Ovary (tissue), 9 donors: Measurements from ENCODE around the gene ARPC1A. TPM values are rescaled to one million over a fixed set of nuclear protein-coding genes. Genes with fewer than 3 reads are reported as not detected.
"Not testable (repeated sequence)": the region's sequence is repeated elsewhere in the genome, so short reads cannot be mapped to it uniquely, and the experiment has no call there.

Experiments used
- DNase-seq, 5 donors: peaks; one replicate each; pipeline ENCODE4 v3.0.0-alpha.2; 2019 to 2020
- H3K27ac ChIP-seq, 2 donors: fragments of 200-600 bp; one replicate each; pipeline versions ENCODE4 v1.5.1 to v1.8.0; 2019 to 2022
- H3K27me3 ChIP-seq: fragments of 200-600 bp; one replicate; pipeline ENCODE4 v1.8.0; 2022
- H3K36me3 ChIP-seq: fragments of 200-600 bp; sonication (generic); one replicate; pipeline ENCODE4 v1.5.1; 2019
- H3K4me1 ChIP-seq: one replicate; pipeline ENCODE4 v1.8.1; 2013; ENCODE audit warnings: mild to moderate bottlenecking, moderate library complexity; ENCODE audit not compliant: insufficient read depth
- H3K4me3 ChIP-seq: fragments of 200-600 bp; sonication (generic); one replicate; pipeline ENCODE4 v1.5.1; 2017
- H3K9me3 ChIP-seq, 2 donors: fragments of 200-600 bp in 1 of 2; sonication (generic) in 1 of 2; one replicate each; pipeline versions ENCODE4 v1.5.1 to v1.8.1; 2013 to 2019; ENCODE audit warnings: mild to moderate bottlenecking in 1 of 2, moderate library complexity in 1 of 2
- EP300 ChIP-seq: sonication (generic); formaldehyde crosslinking; IDR thresholded peaks from one replicate; pipeline ENCODE4 v1.6.1; 2017; ENCODE audit warnings: antibody characterized with exemption
- POLR2A ChIP-seq: fragments of 450-650 bp; IDR thresholded peaks from one replicate; pipeline ENCODE4 v1.6.1; 2017; ENCODE audit warnings: antibody characterized with exemption, mild to moderate bottlenecking, moderate library complexity
- WGBS, 3 donors: extraction: QIAGEN DNeasy Blood & Tissue Kit in 1 of 3; methylation state at CpG; one replicate each; pipeline versions ENCODE4 v1.1.5 to v1.1.7; 2013 to 2017; 5-methylcytosine and 5-hydroxymethylcytosine counted together
- intact Hi-C, 4 donors: fragments of 100-400 bp; cut with DNase I; formaldehyde crosslinking; loops; one replicate each; pipeline versions ENCODE4 v1.11.0 to v1.15.1; 2022 to 2023
- polyA plus RNA-seq, 2 donors: library from polyadenylated mRNA; stranded (reverse); fragments of 200-250 nt in 1 of 2; fragments of 350-450 nt in 1 of 2; fragmentation: Illumina TruSeq in 1 of 2; extraction: RNeasy Lipid Tissue Mini Kit (QIAGEN cat#74804) in 1 of 2; gene quantifications; one replicate each; pipeline ENCODE4 v1.2.3, GENCODE V29; 2013 to 2014
- total RNA-seq, 7 donors: library from RNA; depleted of rRNA in 2 of 7; stranded (reverse); fragments of >200 nt in 2 of 7; fragmentation: NEBNext Ultra II Directional in 3 of 7; extraction: Animal tissue kit (Norgen Biotek cat#: 25700) in 3 of 7; gene quantifications; one replicate each; pipeline versions ENCODE4 v1.1.0 to v1.2.4, GENCODE V29; 2016 to 2023
- TF ChIP-seq, protein P1 (sequence below), 3 donors: fragments of 450-650 bp in 2 of 3; fragments of 200-600 bp in 1 of 3; IDR thresholded peaks; one replicate each; pipeline versions ENCODE4 v1.5.1 to v1.8.0; 2016 to 2022; ENCODE audit warnings: antibody characterized with exemption in 3 of 3, mild to moderate bottlenecking in 1 of 3
- donor health status: DM: no; HTN: no; CAD: no; lungs with moderate emphysema.
- donor health status: DM: no; HTN: no; CAD: no.
- donor health status: Bipolar disorder and iron deficiency.
- donor health status: DM: yes; HTN: yes; CAD: no.
- donor health status: DM: no; HTN: no; CAD: no.
- donor health status: DM: yes; HTN: yes; CAD: no.

The ARPC1A gene
- total and polyA plus RNA-seq, 9 donors = 83.7 to 138 (median 112) TPM

DNA sequence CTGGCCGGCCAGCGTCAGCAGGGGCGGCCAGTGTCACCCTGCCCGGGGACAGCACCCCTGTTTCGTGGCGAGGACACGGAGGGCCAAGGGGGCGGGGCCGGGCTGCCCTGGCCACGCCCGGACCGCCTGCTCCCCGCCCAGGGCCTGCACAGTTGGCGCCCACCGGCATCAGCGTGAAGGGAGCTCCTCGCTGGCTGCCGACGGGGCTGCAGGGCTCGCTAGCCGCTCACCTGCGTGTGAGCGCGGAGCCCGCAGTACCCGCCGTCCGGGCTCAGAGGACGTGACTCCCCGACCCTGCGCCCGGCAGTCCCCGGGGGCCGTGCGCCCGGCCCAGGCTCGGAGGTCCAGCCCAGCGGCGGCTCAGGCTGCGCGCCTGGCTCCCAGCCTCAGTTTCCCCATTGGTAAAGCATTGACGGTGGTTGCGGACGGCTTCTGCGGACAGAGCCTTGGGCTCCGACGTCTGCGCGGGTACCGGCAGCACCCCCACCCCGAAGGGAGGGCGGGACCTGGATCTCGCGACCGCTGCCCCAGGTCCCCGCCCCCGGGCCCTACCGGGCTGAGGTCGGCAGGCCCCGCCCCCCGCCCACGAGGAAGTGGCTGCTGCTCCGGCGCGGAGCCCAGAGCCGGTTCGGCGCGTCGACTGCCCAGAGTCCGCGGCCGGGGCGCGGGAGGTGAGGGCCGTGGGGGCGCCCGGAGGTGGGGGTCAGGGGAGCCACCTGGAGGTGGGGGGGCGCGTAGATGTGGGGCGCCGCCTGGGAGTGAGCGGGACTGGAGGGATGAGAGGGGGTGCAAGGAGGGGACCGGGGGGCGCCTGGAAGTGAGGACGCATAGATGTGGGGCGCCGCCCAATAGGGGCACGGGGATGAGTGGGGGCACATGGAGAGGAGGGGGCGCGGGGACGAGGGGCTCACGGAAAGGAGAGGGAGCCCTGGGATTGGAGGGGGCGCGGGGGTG is 48.7 kb downstream of the ARPC1A start, which contains the start of gene ARPC1B:
Gene ARPC1B, plus strand, starts transcription at position 620 of the 954 bp plus-strand sequence. CDS start 10,985 bp downstream, outside the sequence.
- Histone ChIP-seq H3K4me1 (peaks cover 6% of the 10 kb centered on the region), H3K27ac (peak within 1 kb of the TSS; percentile 30 to 56), H3K27me3 (no peaks in the 10 kb centered on the region), H3K9me3 (no peaks in the 10 kb centered on the region), H3K4me3 (peak within 1 kb of the TSS; percentile 72), H3K36me3 (no peaks in the 10 kb centered on the region)
- 1 to 4% (median 2%) methylated on average over 27 to 95 of the region's 95 CpGs for WGBS, 3 donors
- DNase-seq = peak; percentile 67 to 80 (median 69)
- TF ChIP-seq EP300 (no peak), POLR2A (no peak)
- intact Hi-C loops = no loop called here

DNA sequence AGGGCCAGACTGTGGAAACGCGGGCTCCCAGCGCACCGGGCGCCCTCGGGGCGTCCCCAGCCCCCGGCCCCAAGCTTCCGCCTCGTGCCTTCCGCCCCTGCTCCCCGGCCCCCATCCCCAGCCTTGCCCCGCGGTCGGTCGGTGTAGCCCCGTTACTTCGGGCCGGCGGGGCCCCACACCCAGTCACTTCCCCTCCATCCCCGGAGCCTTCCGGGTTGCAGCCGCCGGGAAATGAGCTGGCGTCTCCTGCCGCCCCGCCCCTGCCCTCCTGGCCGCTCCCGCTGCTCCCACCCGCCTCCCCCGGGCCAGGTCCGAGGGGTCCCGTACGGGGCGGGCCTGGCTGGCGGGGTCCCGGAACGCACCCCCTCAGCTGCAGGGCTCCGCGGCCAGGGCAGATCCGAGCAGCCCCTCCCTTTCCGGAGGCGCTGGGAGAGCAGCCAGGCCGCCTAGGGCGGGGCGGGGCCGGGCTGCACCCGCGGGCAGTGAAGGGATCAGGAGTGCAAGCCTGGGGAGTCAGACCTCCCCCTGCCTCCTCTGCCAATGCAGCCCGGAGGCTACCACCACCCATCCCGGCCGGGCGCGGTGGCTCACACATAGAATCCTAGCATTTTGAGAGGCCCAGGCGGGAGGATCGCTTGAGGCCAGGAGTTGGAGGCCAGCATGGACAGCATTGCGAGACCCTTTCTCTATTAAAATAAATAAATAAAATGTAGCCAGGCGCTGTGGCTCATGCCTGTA is 49.5 kb downstream of the ARPC1A start:
- no peaks in the 10 kb centered on the region for H3K36me3 ChIP-seq
- 4 to 7% (median 6%) methylated on average over 47 to 58 of the region's 58 CpGs for WGBS, 3 donors
- peak overlapping the region; percentile 72 for H3K4me3 ChIP-seq
- H3K27ac ChIP-seq = peak overlapping the region; percentile 30 to 56
- intact Hi-C loops = no loop called here
- no peaks in the 10 kb centered on the region for H3K27me3 ChIP-seq
- TF ChIP-seq EP300 = no peak
- no peak for TF ChIP-seq POLR2A
- TF ChIP-seq, protein P1, sequence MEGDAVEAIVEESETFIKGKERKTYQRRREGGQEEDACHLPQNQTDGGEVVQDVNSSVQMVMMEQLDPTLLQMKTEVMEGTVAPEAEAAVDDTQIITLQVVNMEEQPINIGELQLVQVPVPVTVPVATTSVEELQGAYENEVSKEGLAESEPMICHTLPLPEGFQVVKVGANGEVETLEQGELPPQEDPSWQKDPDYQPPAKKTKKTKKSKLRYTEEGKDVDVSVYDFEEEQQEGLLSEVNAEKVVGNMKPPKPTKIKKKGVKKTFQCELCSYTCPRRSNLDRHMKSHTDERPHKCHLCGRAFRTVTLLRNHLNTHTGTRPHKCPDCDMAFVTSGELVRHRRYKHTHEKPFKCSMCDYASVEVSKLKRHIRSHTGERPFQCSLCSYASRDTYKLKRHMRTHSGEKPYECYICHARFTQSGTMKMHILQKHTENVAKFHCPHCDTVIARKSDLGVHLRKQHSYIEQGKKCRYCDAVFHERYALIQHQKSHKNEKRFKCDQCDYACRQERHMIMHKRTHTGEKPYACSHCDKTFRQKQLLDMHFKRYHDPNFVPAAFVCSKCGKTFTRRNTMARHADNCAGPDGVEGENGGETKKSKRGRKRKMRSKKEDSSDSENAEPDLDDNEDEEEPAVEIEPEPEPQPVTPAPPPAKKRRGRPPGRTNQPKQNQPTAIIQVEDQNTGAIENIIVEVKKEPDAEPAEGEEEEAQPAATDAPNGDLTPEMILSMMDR (IDR thresholded peaks at IDR 0.05) = no peak
- DNase-seq = peak; percentile 71 to 84 (median 78)
- peaks cover 8% of the 10 kb centered on the region for H3K4me1 ChIP-seq
- no peaks in the 10 kb centered on the region for H3K9me3 ChIP-seq

DNA sequence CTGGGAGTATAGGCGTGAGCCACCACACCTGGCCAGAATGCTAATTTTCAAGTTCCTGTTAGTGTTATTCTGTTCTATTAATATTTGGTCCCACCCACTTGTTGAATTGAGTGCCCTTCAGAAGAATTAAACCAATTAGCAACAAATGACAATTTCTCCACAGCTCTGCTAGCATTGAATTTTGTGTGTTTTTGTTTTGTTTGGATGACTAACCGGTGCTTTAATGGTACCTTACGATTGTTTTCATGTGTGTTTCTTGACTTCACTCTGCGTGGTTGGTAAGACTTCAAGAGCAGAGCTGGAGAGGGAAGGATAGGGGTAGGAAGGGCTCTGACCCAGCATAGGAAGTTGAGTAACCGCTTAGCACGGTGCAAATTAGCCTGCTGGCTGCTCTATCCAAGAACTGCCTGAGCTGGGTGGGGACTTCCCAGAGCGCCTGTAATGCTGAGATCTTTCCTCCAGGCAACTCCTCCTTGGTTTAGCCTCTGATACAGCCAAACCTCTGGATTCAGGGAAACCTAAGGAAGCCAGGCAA is 53.4 kb downstream of the ARPC1A start:
- DNase-seq = peak in 2 of 5 donors; percentile 52 to 78

DNA sequence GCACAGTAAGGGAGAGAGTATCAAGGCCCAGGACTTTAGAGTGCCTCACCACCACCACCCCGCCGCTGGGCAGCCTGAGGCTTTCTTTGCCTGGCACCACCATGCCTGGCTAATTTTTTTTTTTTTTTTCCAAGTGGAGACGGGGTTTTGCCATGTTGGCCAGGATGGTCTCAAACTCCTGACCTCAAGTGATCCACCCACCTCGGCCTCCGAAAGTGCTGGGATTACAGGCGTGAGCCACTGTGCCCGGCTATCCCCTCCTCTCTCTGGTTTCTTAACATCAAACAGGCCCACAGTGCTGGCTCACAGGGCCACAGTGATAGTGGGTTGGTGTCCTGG is 54.0 kb downstream of the ARPC1A start:
- 50 to 67% (median 61%) methylated on average over 7 of the region's 7 CpGs for WGBS, 3 donors
- H3K4me1 ChIP-seq, intact Hi-C loops: not testable (repeated sequence)

More for the DNA sequence above, 53.4 kb downstream of the ARPC1A start:
- Histone ChIP-seq H3K27ac (peak overlapping the region; percentile 1 to 50), H3K4me3 (no peak overlapping the region), H3K27me3 (no peaks in the 10 kb centered on the region), H3K36me3 (no peaks in the 10 kb centered on the region), H3K9me3 (no peaks in the 10 kb centered on the region), H3K4me1 (peaks cover 7% of the 10 kb centered on the region)
- intact Hi-C loops = no loop called here
- WGBS, 3 donors = 18 to 24% (median 22%) methylated on average over 7 of the region's 7 CpGs
- TF ChIP-seq, protein P1 (IDR thresholded peaks at IDR 0.05) = no peak
- no peak for TF ChIP-seq POLR2A
- TF ChIP-seq EP300 = no peak

More for the DNA sequence above, 54.0 kb downstream of the ARPC1A start:
- not testable (repeated sequence) for H3K27me3 ChIP-seq, DNase-seq, H3K4me3 ChIP-seq, H3K36me3 ChIP-seq, H3K9me3 ChIP-seq
- peak overlapping the region; percentile 1 to 50 for H3K27ac ChIP-seq
